SK-N-SH (cell line): Measurements from ENCODE around the gene BSG. TPM values are rescaled to one million over a fixed set of nuclear protein-coding genes. Genes with fewer than 3 reads are reported as not detected.
A peak's percentile ranks its signal among the peaks of the same experiment; 100 is the strongest.
"Not testable (repeated sequence)": the region's sequence is repeated elsewhere in the genome, so short reads cannot be mapped to it uniquely, and the experiment has no call there.

Experiments
- CTCF ChIA-PET: fragments of 300-600, 350-600 bp; formaldehyde crosslinking; extraction: SDS; loops from one replicate; lab custom pipeline; 2021; lab: Yijun Ruan, JAX
- POLR2A ChIA-PET: fragments of 350-600 bp; sonication (Branson Sonifier 250); formaldehyde crosslinking; extraction: SDS; loops from one replicate; lab custom pipeline; 2020; ENCODE audit warnings: antibody characterized with exemption, inconsistent platforms; lab: Yijun Ruan, JAX
- DNase-seq: peaks from one replicate; pipeline ENCODE4 v3.0.0; 2012
- H2AFZ ChIP-seq: fragments of 200-600 bp; sonication (generic); 2 replicates; pipeline ENCODE4 v1.8.1; 2016; ENCODE audit warnings: antibody characterized with exemption, mild to moderate bottlenecking, low read depth
- H3F3A ChIP-seq: fragments of 200-600 bp; sonication (generic); replicated peaks from 2 replicates; pipeline ENCODE3; 2016; ENCODE audit warnings: antibody characterized with exemption, mild to moderate bottlenecking; ENCODE audit not compliant: insufficient read depth
- H3K27ac ChIP-seq, 2 experiments: fragments of 200-500 bp in 1 of 2; fragments of 200-600 bp in 1 of 2; sonication (Bioruptor generic) in 1 of 2; sonication (generic), shearing (Covaris generic) in 1 of 2; 2 replicates each; pipeline versions ENCODE4 v1.5.1 to v1.6.1; 2014 to 2016; ENCODE audit warnings: low read depth in 2 of 2, inconsistent platforms in 1 of 2, low read length in 1 of 2, mild to moderate bottlenecking in 1 of 2, mixed read lengths in 1 of 2
- H3K27me3 ChIP-seq: fragments of 200-600 bp; sonication (generic), shearing (Covaris generic); 2 replicates; pipeline ENCODE4 v1.6.1; 2016; ENCODE audit warnings: mixed run types; ENCODE audit not compliant: insufficient read depth
- H3K36me3 ChIP-seq, 2 experiments: fragments of 200-500 bp in 1 of 2; fragments of 200-600 bp in 1 of 2; sonication (Bioruptor generic) in 1 of 2; sonication (generic) in 1 of 2; replicated peaks in 1 of 2; 2 replicates each; pipeline versions ENCODE3 to v1.5.1; 2014 to 2016; ENCODE audit warnings: low read length in 1 of 2, mild to moderate bottlenecking in 1 of 2; ENCODE audit not compliant: insufficient read depth in 2 of 2, control insufficient read depth in 1 of 2
- H3K4me1 ChIP-seq, 2 experiments: fragments of 200-500 bp in 1 of 2; fragments of 200-600 bp in 1 of 2; sonication (Bioruptor generic) in 1 of 2; sonication (generic), shearing (Covaris generic) in 1 of 2; 2 replicates each; pipeline versions ENCODE4 v1.5.1 to v1.6.1; 2014 to 2016; ENCODE audit warnings: low read depth in 1 of 2, low read length in 1 of 2, mixed run types in 1 of 2; ENCODE audit not compliant: insufficient read depth in 2 of 2, control insufficient read depth in 1 of 2
- H3K4me2 ChIP-seq: fragments of 200-600 bp; sonication (generic), shearing (Covaris generic); 2 replicates; pipeline ENCODE4 v1.6.1; 2017; ENCODE audit warnings: mixed run types
- H3K4me3 ChIP-seq, 2 experiments: fragments of 200-500 bp in 1 of 2; fragments of 200-600 bp in 1 of 2; sonication (Bioruptor generic) in 1 of 2; sonication (generic), shearing (Covaris generic) in 1 of 2; 2 replicates each; pipeline versions ENCODE4 v1.5.1 to v1.8.1; 2014 to 2016; ENCODE audit warnings: low read depth in 2 of 2, inconsistent platforms in 1 of 2, low read length in 1 of 2, mild to moderate bottlenecking in 1 of 2, mixed read lengths in 1 of 2, moderate library complexity in 1 of 2
- H3K79me2 ChIP-seq: fragments of 200-600 bp; sonication (generic); 2 replicates; pipeline ENCODE4 v1.8.1; 2017; ENCODE audit warnings: mild to moderate bottlenecking; ENCODE audit not compliant: insufficient read depth
- H3K9ac ChIP-seq: fragments of 200-600 bp; sonication (generic); 2 replicates; pipeline ENCODE4 v1.6.1; 2017; ENCODE audit warnings: mixed run types
- H3K9me2 ChIP-seq: fragments of 200-600 bp; sonication (generic); 2 replicates; pipeline ENCODE4 v1.6.1; 2017; ENCODE audit warnings: mixed run types
- H3K9me3 ChIP-seq: fragments of 200-600 bp; sonication (generic); 2 replicates; pipeline ENCODE4 v1.6.1; 2017; ENCODE audit warnings: mixed run types, mild to moderate bottlenecking, moderate library complexity
- H4K20me1 ChIP-seq: fragments of 200-600 bp; sonication (generic); 2 replicates; pipeline ENCODE4 v1.6.1; 2017; ENCODE audit warnings: mild to moderate bottlenecking, mixed run types; ENCODE audit not compliant: insufficient read depth
- EP300 ChIP-seq, 2 experiments: IDR thresholded peaks; 2 replicates each; pipeline versions ENCODE4 v1.4.0 to v1.6.1; 2012; ENCODE audit warnings: borderline replicate concordance in 1 of 2, low read depth in 1 of 2, low read length in 1 of 2
- EZH2phosphoT487 ChIP-seq: fragments of 200-600 bp; sonication (generic); IDR thresholded peaks from 2 replicates; pipeline ENCODE4 v1.6.1; 2017; ENCODE audit warnings: low read depth, mixed run types, mild to moderate bottlenecking, antibody characterized with exemption, moderate library complexity, borderline replicate concordance
- GATA2 ChIP-seq: sonication (generic); formaldehyde crosslinking; IDR thresholded peaks from 2 replicates; pipeline ENCODE4 v1.5.0; 2020; ENCODE audit warnings: mild to moderate bottlenecking, missing genetic modification reagents
- JUND ChIP-seq: IDR thresholded peaks from 2 replicates; pipeline ENCODE4 v1.4.0; 2012
- MXI1 ChIP-seq: IDR thresholded peaks from 2 replicates; pipeline ENCODE4 v1.6.1; 2012; ENCODE audit warnings: mild to moderate bottlenecking, low read depth, low read length, improper control_type of control experiment
- POLR2AphosphoS5 ChIP-seq: IDR thresholded peaks from 2 replicates; pipeline ENCODE4 v1.6.1; 2012; ENCODE audit warnings: low read depth, low read length
- RFX5 ChIP-seq: IDR thresholded peaks from 2 replicates; pipeline ENCODE4 v1.6.1; 2012; ENCODE audit warnings: mild to moderate bottlenecking, improper control_type of control experiment, low read length
- RXRA ChIP-seq: IDR thresholded peaks from 2 replicates; pipeline ENCODE4 v1.4.0; 2012; ENCODE audit warnings: low read depth, mild to moderate bottlenecking, borderline replicate concordance
- TEAD4 ChIP-seq: IDR thresholded peaks from 2 replicates; pipeline ENCODE4 v1.4.0; 2012; ENCODE audit warnings: mild to moderate bottlenecking, borderline replicate concordance; ENCODE audit not compliant: insufficient read depth
- YY1 ChIP-seq: IDR thresholded peaks from 2 replicates; pipeline ENCODE4 v1.4.0; 2012; ENCODE audit warnings: low read depth, mild to moderate bottlenecking
- WGBS: methylation state at CpG from one replicate; pipeline ENCODE4 v1.1.6; 2017; ENCODE audit warnings: low lambda C conversion rate; 5-methylcytosine and 5-hydroxymethylcytosine counted together
- polyA plus RNA-seq, 3 experiments: library from polyadenylated mRNA; depleted of rRNA; stranded (reverse); fragments of >200 nt; gene quantifications; 2 replicates each; pipeline ENCODE4 v1.2.3, GENCODE V29; 2012
- TF ChIP-seq, protein P1 (sequence below): IDR thresholded peaks from 2 replicates; pipeline ENCODE4; 2012
- TF ChIP-seq, protein P2 (sequence below): IDR thresholded peaks from 2 replicates; pipeline ENCODE4 v1.6.1; 2012; ENCODE audit warnings: mild to moderate bottlenecking, low read depth, low read length, moderate library complexity
- TF ChIP-seq, protein P3 (sequence below): IDR thresholded peaks from 2 replicates; pipeline ENCODE4 v1.4.0; 2012; ENCODE audit warnings: low read depth, borderline replicate concordance
- TF ChIP-seq, protein P4 (sequence below): IDR thresholded peaks from 2 replicates; pipeline ENCODE4 v1.4.0; 2012; ENCODE audit warnings: low read depth, borderline replicate concordance

Gene BSG
- polyA plus RNA-seq, 1 of the 3 experiments (the other 2 are of a cell fraction) = 835 TPM

DNA sequence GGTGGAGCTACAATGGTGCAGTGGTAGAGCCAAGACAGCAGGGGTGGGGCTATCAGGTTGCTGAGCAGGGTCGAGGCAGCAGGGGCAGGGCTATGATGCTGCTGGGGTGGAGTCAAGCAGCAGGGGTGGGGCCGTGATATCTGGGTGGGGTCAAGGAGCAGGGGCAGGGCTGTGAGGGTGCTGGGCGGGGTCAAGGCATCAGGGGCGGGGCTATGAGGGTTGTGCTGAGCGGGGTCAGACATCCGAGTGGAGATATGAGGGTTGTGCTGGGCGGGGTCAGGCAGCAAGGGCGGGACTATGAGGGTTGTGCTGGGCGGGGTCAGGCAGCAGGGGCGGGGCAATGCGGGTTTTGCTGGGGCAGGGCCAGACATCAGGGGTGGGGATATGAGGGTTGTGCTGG lies 32.0 kb downstream of the BSG start (continued):
- no peak for TF ChIP-seq EP300 (IDR thresholded peaks at IDR 0.05; ENCODE audit: borderline replicate concordance in 1 of 2, low read depth in 1 of 2, low read length in 1 of 2)
- TF ChIP-seq RXRA = no peak
- no peak for TF ChIP-seq TEAD4

GRCh38 chr19:605061-605971 lies 32.9 kb downstream of the BSG start:
- not testable (repeated sequence) for H3K9me3 ChIP-seq, H3K9ac ChIP-seq, H4K20me1 ChIP-seq, H3K9me2 ChIP-seq, H3K4me2 ChIP-seq, H3K36me3 ChIP-seq, H3K27me3 ChIP-seq, H3K79me2 ChIP-seq, H2AFZ ChIP-seq
- peak overlapping the region in 1 of 2 experiments; percentile 72; a peak in 2 of 4 replicates for H3K27ac ChIP-seq
- H3K4me3 ChIP-seq = peak overlapping the region in 1 of 2 experiments; percentile 31; a peak in 2 of 4 replicates
- H3F3A ChIP-seq = peaks cover 14% of the 10 kb centered on the region
- ChIA-PET CTCF (interaction anchor here (0.7 to 1.8 kb wide), 12 partner anchors 13 to 72 kb away, joined by 3 to 10 read pairs (median 4); partner anchors contain the start of genes FSTL3 and RNF126), POLR2A (interaction anchor here (0.7 kb wide), 1 partner anchor 83 kb away, joined by 3 read pairs; no protein-coding TSS in a partner anchor)
- WGBS = no CpG with 5 or more reads among the region's 34 CpGs
- peaks cover 0 to 22% of the 10 kb centered on the region in 2 experiments; a peak in 1 of 4 replicates for H3K4me1 ChIP-seq
- DNase-seq = peak; percentile 74

DNA sequence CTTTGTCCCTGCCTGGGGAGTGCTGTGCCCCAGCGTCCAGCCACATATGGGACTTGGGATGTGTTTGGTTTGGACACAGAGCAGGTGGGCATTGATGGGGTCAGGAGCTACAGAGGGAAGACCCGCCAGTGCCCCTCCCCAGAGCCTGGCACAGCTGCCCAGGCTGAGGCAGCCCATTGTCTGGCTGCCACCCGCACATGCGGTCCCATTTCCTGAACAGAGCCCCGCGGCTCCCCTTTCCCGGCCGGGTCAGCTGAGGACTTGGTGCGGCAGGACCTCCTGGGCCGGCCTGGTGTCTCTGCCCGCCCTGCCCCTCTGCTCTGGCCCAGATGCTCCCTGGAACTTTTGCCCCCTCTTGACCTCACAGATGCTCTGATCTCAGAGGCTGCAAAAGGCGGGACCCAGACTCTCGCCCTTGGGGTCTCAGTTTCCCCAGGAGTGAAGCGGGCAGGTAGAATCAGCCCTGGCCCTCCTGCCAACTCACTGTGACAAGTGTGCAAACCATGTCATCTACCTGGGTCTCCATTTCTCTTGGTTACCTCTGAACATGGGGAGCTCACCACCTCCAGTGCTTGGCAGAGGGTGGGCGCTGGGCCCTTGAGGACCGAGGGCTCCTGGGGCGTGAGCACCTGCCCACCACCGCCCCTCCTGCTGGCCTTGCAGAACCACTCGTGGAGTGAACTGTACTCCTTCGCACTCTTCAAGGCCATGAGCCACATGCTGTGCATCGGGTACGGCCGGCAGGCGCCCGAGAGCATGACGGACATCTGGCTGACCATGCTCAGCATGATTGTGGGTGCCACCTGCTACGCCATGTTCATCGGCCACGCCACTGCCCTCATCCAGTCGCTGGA lies 35.1 kb downstream of the BSG start:
- H3K9me2 ChIP-seq = no peaks in the 10 kb centered on the region
- H3K36me3 ChIP-seq = no peaks in the 10 kb centered on the region
- H3K4me2 ChIP-seq = no peak overlapping the region
- no peaks in the 10 kb centered on the region for H3K9me3 ChIP-seq
- no peak overlapping the region for H2AFZ ChIP-seq
- peaks cover 5 to 35% of the 10 kb centered on the region in 2 experiments; a peak in 3 of 4 replicates for H3K4me1 ChIP-seq
- no peak overlapping the region for H3K9ac ChIP-seq
- H3F3A ChIP-seq = peaks cover 26% of the 10 kb centered on the region
- WGBS = 95% methylated on average over 19 of the region's 30 CpGs
- CTCF ChIA-PET = interaction anchor here (0.7 to 1.8 kb wide), 7 partner anchors 18 to 57 kb away, joined by 3 to 10 read pairs (median 3); partner anchors contain the start of gene RNF126
- no peaks in the 10 kb centered on the region for H3K79me2 ChIP-seq
- H4K20me1 ChIP-seq = no peaks in the 10 kb centered on the region
- POLR2A ChIA-PET = no interaction called here
- H3K27me3 ChIP-seq = no peaks in the 10 kb centered on the region
- no peak overlapping the region for H3K4me3 ChIP-seq
- H3K27ac ChIP-seq = no peak overlapping the region
- no peak for DNase-seq
- TF ChIP-seq MXI1 = no peak
- no peak for TF ChIP-seq YY1
- TF ChIP-seq, protein P1, sequence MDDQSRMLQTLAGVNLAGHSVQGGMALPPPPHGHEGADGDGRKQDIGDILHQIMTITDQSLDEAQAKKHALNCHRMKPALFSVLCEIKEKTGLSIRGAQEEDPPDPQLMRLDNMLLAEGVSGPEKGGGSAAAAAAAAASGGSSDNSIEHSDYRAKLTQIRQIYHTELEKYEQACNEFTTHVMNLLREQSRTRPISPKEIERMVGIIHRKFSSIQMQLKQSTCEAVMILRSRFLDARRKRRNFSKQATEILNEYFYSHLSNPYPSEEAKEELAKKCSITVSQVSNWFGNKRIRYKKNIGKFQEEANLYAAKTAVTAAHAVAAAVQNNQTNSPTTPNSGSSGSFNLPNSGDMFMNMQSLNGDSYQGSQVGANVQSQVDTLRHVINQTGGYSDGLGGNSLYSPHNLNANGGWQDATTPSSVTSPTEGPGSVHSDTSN = no peak
- no peak for TF ChIP-seq JUND
- TF ChIP-seq, protein P2, sequence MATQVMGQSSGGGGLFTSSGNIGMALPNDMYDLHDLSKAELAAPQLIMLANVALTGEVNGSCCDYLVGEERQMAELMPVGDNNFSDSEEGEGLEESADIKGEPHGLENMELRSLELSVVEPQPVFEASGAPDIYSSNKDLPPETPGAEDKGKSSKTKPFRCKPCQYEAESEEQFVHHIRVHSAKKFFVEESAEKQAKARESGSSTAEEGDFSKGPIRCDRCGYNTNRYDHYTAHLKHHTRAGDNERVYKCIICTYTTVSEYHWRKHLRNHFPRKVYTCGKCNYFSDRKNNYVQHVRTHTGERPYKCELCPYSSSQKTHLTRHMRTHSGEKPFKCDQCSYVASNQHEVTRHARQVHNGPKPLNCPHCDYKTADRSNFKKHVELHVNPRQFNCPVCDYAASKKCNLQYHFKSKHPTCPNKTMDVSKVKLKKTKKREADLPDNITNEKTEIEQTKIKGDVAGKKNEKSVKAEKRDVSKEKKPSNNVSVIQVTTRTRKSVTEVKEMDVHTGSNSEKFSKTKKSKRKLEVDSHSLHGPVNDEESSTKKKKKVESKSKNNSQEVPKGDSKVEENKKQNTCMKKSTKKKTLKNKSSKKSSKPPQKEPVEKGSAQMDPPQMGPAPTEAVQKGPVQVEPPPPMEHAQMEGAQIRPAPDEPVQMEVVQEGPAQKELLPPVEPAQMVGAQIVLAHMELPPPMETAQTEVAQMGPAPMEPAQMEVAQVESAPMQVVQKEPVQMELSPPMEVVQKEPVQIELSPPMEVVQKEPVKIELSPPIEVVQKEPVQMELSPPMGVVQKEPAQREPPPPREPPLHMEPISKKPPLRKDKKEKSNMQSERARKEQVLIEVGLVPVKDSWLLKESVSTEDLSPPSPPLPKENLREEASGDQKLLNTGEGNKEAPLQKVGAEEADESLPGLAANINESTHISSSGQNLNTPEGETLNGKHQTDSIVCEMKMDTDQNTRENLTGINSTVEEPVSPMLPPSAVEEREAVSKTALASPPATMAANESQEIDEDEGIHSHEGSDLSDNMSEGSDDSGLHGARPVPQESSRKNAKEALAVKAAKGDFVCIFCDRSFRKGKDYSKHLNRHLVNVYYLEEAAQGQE = no peak
- TF ChIP-seq, protein P3, sequence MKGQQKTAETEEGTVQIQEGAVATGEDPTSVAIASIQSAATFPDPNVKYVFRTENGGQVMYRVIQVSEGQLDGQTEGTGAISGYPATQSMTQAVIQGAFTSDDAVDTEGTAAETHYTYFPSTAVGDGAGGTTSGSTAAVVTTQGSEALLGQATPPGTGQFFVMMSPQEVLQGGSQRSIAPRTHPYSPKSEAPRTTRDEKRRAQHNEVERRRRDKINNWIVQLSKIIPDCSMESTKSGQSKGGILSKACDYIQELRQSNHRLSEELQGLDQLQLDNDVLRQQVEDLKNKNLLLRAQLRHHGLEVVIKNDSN = no peak
- TF ChIP-seq RFX5 = no peak
- no peak for TF ChIP-seq EZH2phosphoT487
- TF ChIP-seq GATA2 (CRISPR knock-in tag) = no peak
- TF ChIP-seq, protein P4, sequence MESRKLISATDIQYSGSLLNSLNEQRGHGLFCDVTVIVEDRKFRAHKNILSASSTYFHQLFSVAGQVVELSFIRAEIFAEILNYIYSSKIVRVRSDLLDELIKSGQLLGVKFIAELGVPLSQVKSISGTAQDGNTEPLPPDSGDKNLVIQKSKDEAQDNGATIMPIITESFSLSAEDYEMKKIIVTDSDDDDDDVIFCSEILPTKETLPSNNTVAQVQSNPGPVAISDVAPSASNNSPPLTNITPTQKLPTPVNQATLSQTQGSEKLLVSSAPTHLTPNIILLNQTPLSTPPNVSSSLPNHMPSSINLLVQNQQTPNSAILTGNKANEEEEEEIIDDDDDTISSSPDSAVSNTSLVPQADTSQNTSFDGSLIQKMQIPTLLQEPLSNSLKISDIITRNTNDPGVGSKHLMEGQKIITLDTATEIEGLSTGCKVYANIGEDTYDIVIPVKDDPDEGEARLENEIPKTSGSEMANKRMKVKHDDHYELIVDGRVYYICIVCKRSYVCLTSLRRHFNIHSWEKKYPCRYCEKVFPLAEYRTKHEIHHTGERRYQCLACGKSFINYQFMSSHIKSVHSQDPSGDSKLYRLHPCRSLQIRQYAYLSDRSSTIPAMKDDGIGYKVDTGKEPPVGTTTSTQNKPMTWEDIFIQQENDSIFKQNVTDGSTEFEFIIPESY = no peak
- TF ChIP-seq POLR2AphosphoS5 = no peak
